Measurements from ENCODE around the gene RB1.

RB1 gene

DNA sequence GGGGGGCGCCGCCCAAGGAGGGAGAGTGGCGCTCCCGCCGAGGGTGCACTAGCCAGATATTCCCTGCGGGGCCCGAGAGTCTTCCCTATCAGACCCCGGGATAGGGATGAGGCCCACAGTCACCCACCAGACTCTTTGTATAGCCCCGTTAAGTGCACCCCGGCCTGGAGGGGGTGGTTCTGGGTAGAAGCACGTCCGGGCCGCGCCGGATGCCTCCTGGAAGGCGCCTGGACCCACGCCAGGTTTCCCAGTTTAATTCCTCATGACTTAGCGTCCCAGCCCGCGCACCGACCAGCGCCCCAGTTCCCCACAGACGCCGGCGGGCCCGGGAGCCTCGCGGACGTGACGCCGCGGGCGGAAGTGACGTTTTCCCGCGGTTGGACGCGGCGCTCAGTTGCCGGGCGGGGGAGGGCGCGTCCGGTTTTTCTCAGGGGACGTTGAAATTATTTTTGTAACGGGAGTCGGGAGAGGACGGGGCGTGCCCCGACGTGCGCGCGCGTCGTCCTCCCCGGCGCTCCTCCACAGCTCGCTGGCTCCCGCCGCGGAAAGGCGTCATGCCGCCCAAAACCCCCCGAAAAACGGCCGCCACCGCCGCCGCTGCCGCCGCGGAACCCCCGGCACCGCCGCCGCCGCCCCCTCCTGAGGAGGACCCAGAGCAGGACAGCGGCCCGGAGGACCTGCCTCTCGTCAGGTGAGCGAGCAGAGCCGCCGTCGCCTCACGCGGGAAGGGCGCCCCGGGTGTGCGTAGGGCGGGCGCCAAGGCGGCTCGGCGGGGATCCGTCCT is at the start of gene RB1:
Gene RB1, plus strand, starts transcription at position 393 of the 784 bp plus-strand sequence. Its CDS starts 162 bp downstream, at position 555.
- peak; percentile 73 for DNase-seq

DNA sequence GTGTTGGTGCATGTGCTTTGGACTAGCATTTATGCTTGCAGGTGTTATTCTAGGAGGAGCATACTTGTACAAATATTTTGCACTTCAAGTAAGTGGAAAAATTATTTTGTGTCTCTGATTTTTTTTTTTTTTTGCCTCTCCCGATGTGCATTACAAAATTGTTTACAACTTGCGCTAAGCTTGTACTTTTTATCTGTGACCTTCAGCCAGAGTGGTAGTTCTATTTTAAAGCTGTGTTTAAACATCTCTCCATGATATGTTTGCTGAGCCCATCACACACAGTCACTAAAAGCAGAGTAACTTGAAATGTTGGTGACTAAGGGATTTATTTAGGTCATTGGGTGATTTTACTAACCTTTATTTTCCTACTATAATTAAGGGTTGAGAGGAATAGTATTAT is 49.7 kb upstream of the RB1 start:
- DNase-seq: peak; percentile 32

DNA sequence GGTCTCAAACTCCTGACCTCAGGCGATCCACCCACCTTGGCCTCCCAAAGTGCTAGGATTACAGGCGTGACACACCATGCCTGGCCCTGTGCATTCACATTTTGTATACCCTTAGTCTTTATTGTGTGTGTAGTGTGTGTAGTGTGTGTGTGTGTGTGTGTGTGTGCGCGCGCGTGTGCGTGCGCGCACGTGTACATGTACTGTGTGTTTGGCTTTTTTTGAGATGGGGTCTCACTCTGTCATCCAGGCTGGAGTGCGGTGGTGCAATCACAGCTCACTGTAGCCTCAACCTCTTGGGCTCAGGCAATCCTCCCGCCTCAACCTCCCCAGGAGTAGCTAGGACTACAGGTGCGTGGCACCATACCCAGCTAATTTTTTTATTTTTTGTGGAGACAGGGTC is 48.5 kb upstream of the RB1 start:
- DNase-seq: no peak

DNA sequence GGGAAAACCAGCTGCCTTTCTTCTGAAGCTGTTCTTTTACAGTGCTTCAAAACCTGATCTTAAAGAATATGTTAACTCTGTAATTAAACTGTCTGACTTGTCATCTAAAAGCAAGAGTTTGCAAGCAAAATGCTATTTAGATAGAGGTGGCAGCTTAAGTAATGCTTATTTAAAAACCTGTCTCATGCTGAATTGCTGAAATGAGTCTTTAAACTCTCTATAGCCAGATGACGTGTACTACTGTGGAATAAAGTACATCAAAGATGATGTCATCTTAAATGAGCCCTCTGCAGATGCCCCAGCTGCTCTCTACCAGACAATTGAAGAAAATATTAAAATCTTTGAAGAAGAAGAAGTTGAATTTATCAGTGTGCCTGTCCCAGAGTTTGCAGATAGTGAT is 47.6 kb upstream of the RB1 start:
- no peak for DNase-seq

- DNase-seq: no peak
These were observed 45.5 kb upstream of the RB1 start for GRCh38 chr13:48258002-48258401.

DNA sequence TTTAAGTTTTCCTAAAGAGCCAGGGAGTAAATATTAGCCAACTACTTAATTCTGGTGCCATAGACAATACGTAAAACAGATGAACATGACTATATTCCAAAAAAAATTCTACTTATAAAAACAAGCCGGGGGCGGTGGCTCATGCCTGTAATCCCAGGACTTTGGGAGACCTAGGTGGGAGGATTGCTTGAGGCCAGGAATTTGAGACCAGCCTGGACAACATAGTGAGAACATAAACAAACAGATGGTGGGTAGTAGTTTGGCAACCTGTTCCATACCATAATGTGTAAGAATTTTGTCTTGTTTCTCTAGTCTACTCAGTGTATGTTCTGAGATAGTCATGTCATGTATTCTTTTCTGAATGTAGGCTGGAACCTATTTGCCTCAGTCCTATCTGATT is 45.1 kb upstream of the RB1 start:
- DNase-seq: no peak

GRCh38 chr13:48260970-48261369 is 42.6 kb upstream of the RB1 start:
- no peak for DNase-seq

GRCh38 chr13:48263196-48263595 is 40.4 kb upstream of the RB1 start:
- DNase-seq: no peak

DNA sequence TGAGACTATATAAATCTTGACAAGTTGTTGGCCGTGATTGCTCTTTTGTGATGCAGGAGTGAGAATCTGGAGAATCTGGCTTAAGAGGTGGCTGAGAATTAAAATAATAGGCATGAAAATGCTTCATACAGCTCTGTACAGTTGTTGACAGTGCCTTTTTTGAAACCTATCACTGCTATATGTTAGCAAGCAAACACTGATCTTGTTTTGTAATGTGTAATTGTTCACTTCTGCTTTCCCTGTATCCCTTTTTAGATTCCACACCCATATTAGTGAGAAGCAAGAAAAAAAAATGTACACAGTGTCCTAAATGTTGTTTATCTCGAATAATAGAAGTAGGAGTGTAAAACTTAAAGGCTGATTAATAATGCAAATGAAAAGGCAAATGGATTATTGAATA is 39.5 kb upstream of the RB1 start:
- DNase-seq: no peak

- DNase-seq: no peak
These were observed 38.2 kb upstream of the RB1 start for GRCh38 chr13:48265217-48265815.

GRCh38 chr13:48266150-48266549 is 37.4 kb upstream of the RB1 start:
- no peak for DNase-seq

GRCh38 chr13:48266701-48267639 is 36.6 kb upstream of the RB1 start:
- no peak for DNase-seq

DNA sequence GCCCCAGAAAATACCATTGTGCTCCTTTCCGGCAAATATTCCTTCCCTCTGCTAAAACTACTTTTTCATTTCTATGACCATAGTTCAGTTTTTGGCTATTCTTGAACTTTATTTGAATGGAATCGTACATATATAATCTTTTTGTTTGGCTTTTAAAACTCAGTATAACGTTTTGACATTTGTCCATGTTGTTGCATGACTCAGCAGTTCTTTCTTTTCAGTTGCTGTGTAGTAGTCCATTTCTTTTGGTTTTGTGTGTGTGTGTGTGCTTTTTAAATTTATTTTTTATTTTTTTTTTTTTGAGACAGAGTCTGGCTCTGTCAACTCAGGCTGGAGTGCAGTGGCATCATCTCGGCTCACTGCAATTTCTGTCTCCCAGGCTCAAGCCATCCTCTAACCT is 35.5 kb upstream of the RB1 start:
- DNase-seq: no peak

DNA sequence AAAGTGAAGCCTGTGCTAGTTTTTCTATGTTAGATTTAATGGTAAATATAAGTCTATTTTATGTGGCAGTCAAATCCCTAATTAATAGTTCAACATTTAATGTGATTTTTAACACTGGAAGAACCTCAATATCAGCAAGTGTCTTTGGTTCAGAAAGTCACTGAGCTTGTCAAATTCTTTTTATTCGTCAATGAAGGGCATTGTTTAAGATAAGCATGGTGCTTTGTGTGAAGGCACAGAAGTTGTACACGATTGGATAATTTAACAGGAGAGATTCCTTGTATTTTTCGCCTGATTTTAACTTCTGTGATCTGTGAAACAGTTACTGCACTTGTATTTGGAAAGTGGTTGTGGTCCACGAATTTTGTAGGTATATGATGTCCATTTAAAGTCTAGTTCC is 30.2 kb upstream of the RB1 start:
- DNase-seq: no peak

- no peak for DNase-seq
These were observed 28.0 kb upstream of the RB1 start for GRCh38 chr13:48275507-48275906.

- peak; percentile 46 for DNase-seq
These were observed 24.7 kb upstream of the RB1 start for GRCh38 chr13:48278806-48279205.

- DNase-seq: no peak
These were observed 22.0 kb upstream of the RB1 start for GRCh38 chr13:48281556-48281955.

DNA sequence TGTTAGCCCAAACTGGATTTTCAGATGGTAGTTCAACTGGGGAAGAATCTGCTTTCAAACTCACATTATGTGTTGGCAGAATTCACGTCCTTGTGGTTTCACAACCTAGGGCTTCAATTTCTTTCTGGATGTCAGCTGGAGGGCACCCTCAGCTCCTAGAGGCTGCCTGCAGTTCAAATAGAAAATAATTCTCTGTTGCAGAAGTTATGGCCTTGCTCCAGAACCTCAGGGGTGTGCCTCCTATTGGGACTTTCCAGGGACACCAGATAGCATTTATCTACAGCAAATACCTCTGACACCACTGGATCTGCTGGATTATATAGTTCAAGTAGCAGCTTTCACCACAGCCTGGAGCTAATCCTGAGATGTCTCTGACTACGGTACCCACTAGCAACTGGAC is 11.8 kb upstream of the RB1 start:
- no peak for DNase-seq

DNA sequence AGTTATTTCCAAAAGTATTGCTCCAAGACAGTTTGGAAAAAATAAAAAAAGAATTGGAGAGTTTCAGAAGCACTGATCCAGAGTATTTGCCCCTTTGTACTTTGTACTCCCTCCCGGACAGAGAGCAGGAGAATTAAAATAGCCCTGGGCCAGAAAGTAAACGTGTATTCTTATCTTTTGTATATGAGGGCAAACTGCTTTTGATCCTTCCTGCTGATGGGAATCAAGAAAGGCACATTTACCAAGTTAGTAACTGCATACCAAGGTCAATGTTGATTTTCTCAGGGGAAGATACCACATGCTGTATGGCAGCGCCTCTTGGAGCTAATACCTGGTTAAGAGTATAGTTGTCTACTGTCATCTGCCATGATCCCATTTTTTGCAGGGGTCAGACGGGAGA is 10.9 kb upstream of the RB1 start:
- DNase-seq: no peak

DNA sequence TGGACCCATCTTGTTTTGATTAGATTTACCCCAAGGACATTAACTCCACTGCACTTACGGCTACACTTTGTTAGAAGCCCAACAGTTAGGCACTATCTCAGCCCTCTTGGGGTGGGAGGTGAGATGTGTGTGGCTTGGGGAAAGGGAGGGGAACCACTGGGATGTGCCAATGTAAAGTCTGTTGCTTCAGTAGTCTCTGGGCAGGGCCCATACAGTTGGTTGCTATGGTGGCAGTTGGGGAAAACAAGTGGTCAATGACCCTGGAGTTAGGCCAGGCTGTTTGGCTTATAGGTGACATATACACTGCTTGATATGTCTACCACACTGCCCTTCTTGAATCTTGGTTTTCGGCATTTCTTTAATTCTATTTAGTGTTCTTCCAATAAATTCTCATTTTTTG is 8.9 kb upstream of the RB1 start:
- no peak for DNase-seq

DNA sequence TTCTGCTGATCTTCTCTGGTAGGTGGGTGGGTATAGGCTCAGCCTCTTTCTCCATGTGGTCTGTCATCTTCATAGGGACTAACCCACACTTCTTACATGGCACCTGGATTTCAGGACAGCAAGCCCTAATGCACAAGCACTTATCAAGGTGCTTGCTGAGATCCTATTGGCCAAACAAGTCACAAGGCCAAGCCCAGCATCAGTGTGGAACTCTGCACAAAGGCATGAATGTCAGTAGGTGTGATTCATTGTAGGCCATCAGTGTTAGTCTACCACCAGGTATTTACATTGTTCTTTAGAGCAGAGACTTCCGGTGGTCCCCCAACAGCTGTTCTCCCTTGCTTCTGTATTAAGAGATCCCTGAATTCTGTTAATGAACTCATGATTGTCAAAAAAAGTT is 8.3 kb upstream of the RB1 start:
- DNase-seq: no peak

DNA sequence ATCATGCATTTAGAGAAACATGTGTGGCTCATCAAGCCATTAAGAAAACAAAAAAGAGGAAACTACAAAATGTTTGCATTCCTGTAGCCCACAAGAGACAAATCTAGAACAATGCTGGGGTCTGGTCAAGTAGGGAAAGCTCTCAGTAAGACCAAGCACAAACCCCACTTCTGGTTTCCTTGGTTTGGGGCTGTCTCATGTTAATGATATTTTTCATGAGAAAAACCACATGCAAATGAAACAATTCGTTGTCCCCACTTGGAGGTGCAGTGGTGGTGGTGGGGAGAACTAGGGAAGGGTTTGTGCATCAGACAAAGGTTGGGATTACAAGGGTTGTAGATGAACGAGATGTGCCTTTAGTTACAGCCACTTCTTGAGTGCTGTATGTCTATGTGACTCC is 7.0 kb upstream of the RB1 start:
- no peak for DNase-seq

DNA sequence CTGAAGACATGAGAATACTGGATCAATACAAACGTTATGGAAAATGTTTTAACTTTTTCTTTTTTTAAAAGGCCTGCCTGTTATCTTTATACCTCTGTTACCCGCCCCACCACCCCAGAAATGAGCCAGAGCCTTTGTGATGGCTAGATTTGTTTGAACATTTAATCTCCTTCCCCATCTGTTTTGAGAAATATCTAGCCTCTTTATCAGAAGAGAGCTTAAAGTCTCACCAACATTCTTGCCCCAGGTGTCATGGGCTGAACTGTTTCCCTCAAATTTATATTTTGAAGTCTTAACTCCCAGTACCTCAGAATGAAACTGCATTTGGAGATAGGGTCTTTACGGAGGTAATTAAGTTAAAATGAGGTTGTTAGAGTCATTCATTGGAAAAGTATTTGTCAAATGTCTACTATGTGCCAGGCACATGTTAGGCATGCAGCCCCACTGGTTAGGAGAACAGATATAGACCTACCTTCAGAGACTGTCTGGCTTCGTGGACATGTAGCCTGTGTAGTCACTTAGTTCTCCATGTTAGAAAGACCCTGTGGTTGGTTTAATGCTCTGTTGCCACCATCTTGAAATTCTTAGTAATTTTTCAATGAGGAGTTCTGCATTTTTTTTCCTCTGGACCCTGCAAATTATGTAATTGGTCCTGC is 6.3 kb upstream of the RB1 start:
- no peak for DNase-seq

All from NCI-H748 treated with DMSO at 0.1 percent for 48 hours (cell line).